SU-DHL-6 (cell line): Measurements from ENCODE around the gene ADK.

Experiments used
- H2AFZ ChIP-seq: fragments of 200-600 bp; sonication (generic); 2 replicates; pipeline ENCODE4 v1.6.1; 2014; ENCODE audit warnings: low read depth, mild to moderate bottlenecking, moderate library complexity, mixed read lengths, antibody characterized with exemption, low read length; ENCODE audit not compliant: severe bottlenecking
- H3F3A ChIP-seq: fragments of 200-600 bp; shearing (Covaris generic); 2 replicates; pipeline ENCODE4 v1.6.0; 2016; ENCODE audit warnings: antibody characterized with exemption, mild to moderate bottlenecking; ENCODE audit not compliant: insufficient read depth
- H3K27ac ChIP-seq: fragments of 200-600 bp; sonication (generic); 2 replicates; pipeline ENCODE4 v1.5.1; 2016; ENCODE audit warnings: low read depth, mild to moderate bottlenecking, low read length, moderate library complexity, mixed read lengths
- H3K27me3 ChIP-seq: fragments of 200-600 bp; sonication (generic), shearing (Covaris generic); 2 replicates; pipeline ENCODE4 v1.6.0; 2014; ENCODE audit warnings: mild to moderate bottlenecking, low read length
- H3K36me3 ChIP-seq: fragments of 200-600 bp; sonication (generic); 2 replicates; pipeline ENCODE4 v1.6.1; 2014; ENCODE audit warnings: mild to moderate bottlenecking, low read length, mixed read lengths
- H3K4me2 ChIP-seq: fragments of 300-600, 200-600 bp; shearing (Covaris generic), sonication (generic); 2 replicates; pipeline ENCODE4 v1.6.0; 2014; ENCODE audit warnings: low read length, low read depth, mild to moderate bottlenecking; ENCODE audit not compliant: poor library complexity, severe bottlenecking
- H3K4me3 ChIP-seq: fragments of 200-600 bp; sonication (generic); 2 replicates; pipeline ENCODE4 v1.5.1; 2014; ENCODE audit warnings: antibody characterized with exemption, low read length, mild to moderate bottlenecking, mixed read lengths; ENCODE audit not compliant: insufficient read depth, poor library complexity, severe bottlenecking
- H3K79me2 ChIP-seq: fragments of 200-600 bp; sonication (generic); 2 replicates; pipeline ENCODE4 v1.6.1; 2014; ENCODE audit warnings: mild to moderate bottlenecking, low read length, moderate library complexity; ENCODE audit not compliant: insufficient read depth
- H3K9ac ChIP-seq: fragments of 200-600 bp; sonication (generic); 2 replicates; pipeline ENCODE4 v1.7.0; 2014; ENCODE audit warnings: mild to moderate bottlenecking, low read length
- H3K9me2 ChIP-seq: fragments of 200-600 bp; sonication (generic); replicated peaks from 2 replicates; pipeline ENCODE4 v1.6.1; 2014; ENCODE audit warnings: low read length; ENCODE audit not compliant: insufficient read depth
- H3K9me3 ChIP-seq: fragments of 200-600 bp; sonication (generic); 2 replicates; pipeline ENCODE4 v1.6.1; 2014; ENCODE audit warnings: low read length, mixed read lengths; ENCODE audit not compliant: insufficient read depth
- H4K20me1 ChIP-seq: fragments of 200-600 bp; sonication (generic); 2 replicates; pipeline ENCODE4 v1.6.1; 2014; ENCODE audit warnings: low read depth, mild to moderate bottlenecking, antibody characterized with exemption, low read length, moderate library complexity, mixed read lengths
- CTCF ChIP-seq: fragments of 200-600 bp; sonication (generic); IDR thresholded peaks from one replicate; pipeline ENCODE4 v1.5.1; 2017; ENCODE audit warnings: antibody characterized with exemption, mild to moderate bottlenecking, low read length, moderate library complexity; ENCODE audit not compliant: insufficient read depth, poor library complexity, severe bottlenecking
- EZH2phosphoT487 ChIP-seq: fragments of 200-600 bp; sonication (generic), shearing (Covaris generic); conservative IDR thresholded peaks from 2 replicates; pipeline ENCODE4 v1.6.1; 2018; ENCODE audit warnings: mild to moderate bottlenecking, antibody characterized with exemption, low read length, moderate library complexity, mixed read lengths

ADK gene

GRCh38 chr10:74379474-74379873 is 228.5 kb downstream of the ADK start:
- TF ChIP-seq CTCF (no peak), EZH2phosphoT487 (no peak)
- Histone ChIP-seq H3K9me2 (no peaks in the 10 kb centered on the region), H3K79me2 (no peaks in the 10 kb centered on the region), H3K4me3 (no peak overlapping the region), H3K9ac (no peak overlapping the region), H3K36me3 (no peaks in the 10 kb centered on the region), H3K9me3 (no peaks in the 10 kb centered on the region), H3K4me2 (no peak overlapping the region), H4K20me1 (no peaks in the 10 kb centered on the region), H3K27ac (no peak overlapping the region), H3K27me3 (no peaks in the 10 kb centered on the region), H2AFZ (no peak overlapping the region), H3F3A (no peaks in the 10 kb centered on the region)

- Histone ChIP-seq H3K79me2 (no peaks in the 10 kb centered on the region), H3K27ac (no peak overlapping the region), H2AFZ (no peak overlapping the region), H3K9me3 (no peaks in the 10 kb centered on the region), H3K4me3 (no peak overlapping the region), H3K9ac (no peak overlapping the region), H3K27me3 (no peaks in the 10 kb centered on the region), H3K9me2 (no peaks in the 10 kb centered on the region), H3K36me3 (no peaks in the 10 kb centered on the region), H3F3A (no peaks in the 10 kb centered on the region), H3K4me2 (no peak overlapping the region), H4K20me1 (no peaks in the 10 kb centered on the region)
- TF ChIP-seq CTCF (no peak), EZH2phosphoT487 (no peak)
These were observed 229.8 kb downstream of the ADK start for GRCh38 chr10:74380795-74381194.

- no peak overlapping the region for H2AFZ ChIP-seq
- H3K36me3 ChIP-seq: no peaks in the 10 kb centered on the region
- TF ChIP-seq EZH2phosphoT487: no peak
- no peak for TF ChIP-seq CTCF
- H3K9me3 ChIP-seq: no peaks in the 10 kb centered on the region
- no peak overlapping the region for H3K27ac ChIP-seq
- no peaks in the 10 kb centered on the region for H3K27me3 ChIP-seq
- no peaks in the 10 kb centered on the region for H3K9me2 ChIP-seq
- no peak overlapping the region for H3K9ac ChIP-seq
- H3F3A ChIP-seq: no peaks in the 10 kb centered on the region
- H4K20me1 ChIP-seq: no peaks in the 10 kb centered on the region
- no peak overlapping the region for H3K4me2 ChIP-seq
- H3K4me3 ChIP-seq: no peak overlapping the region
- no peaks in the 10 kb centered on the region for H3K79me2 ChIP-seq
These were observed 230.4 kb downstream of the ADK start for GRCh38 chr10:74381291-74381853.

GRCh38 chr10:74382663-74383062 is 231.6 kb downstream of the ADK start:
- H3K79me2 ChIP-seq: no peaks in the 10 kb centered on the region
- H3K9me3 ChIP-seq: no peaks in the 10 kb centered on the region
- H3F3A ChIP-seq: no peaks in the 10 kb centered on the region
- no peak for TF ChIP-seq CTCF
- no peak for TF ChIP-seq EZH2phosphoT487
- H3K27me3 ChIP-seq: no peaks in the 10 kb centered on the region
- no peaks in the 10 kb centered on the region for H3K36me3 ChIP-seq
- H3K27ac ChIP-seq: no peak overlapping the region
- no peaks in the 10 kb centered on the region for H4K20me1 ChIP-seq
- H3K4me2 ChIP-seq: no peak overlapping the region
- no peak overlapping the region for H3K9ac ChIP-seq
- H3K4me3 ChIP-seq: no peak overlapping the region
- no peak overlapping the region for H2AFZ ChIP-seq
- no peaks in the 10 kb centered on the region for H3K9me2 ChIP-seq
